HS-5 (cell line): ENCODE results near the gene ITGBL1.
"Not testable (repeated sequence)": the region's sequence is repeated elsewhere in the genome, so short reads cannot be mapped to it uniquely, and the experiment has no call there.

Experiments
- DNase-seq: peaks from one replicate; pipeline ENCODE4 v3.0.0-alpha.2; 2012; ENCODE audit warnings: low read depth

ITGBL1 gene

DNA sequence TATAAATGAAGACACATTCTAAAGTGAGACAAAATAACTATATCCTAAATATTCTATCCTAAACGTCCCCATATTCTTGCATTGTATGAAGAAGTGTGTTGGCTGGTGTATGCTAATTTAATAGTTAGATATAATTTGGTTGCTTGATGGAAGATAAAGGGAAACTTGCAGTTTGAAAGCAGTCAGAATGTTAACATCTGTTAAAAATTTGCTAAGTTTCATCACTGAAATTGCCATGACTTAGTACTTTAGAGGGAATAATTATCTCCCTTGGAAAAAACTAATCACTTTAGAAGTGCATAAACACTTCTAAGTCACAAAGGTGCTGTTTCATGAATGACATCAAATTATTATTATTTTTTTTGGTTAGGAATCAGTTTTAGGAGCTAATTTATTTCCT is 61.6 kb downstream of the ITGBL1 start:
- DNase-seq: no peak

DNA sequence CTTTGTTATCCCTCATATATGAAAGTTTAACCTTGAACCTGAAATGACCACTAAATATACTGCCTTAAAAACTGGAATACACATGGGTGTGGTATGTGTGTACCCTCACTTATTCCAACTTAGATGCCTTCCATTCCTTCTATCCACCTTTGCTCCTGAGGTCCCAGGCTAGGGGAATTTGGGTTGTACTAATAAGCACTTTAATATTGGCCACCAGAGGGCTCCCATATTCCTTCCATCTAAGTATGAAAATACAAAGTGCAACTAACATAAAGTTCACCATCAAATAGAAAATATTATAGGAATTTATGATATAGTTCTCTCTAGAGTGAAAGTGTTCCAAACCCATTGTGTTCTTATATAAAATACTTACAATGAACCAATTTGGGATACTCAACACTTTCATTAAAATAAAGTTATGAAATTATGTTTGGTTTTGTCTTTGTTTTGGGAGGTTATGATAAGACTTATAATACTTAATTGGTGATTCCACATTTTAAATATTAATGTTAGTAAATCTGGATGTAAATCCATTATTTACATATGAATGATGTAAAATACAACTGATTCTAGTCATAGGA is 62.3 kb downstream of the ITGBL1 start:
- DNase-seq: no peak

GRCh38 chr13:101515504-101515903 is 63.0 kb downstream of the ITGBL1 start:
- DNase-seq: no peak

GRCh38 chr13:101516262-101516661 is 63.8 kb downstream of the ITGBL1 start:
- DNase-seq: no peak

GRCh38 chr13:101520672-101521071 is 68.2 kb downstream of the ITGBL1 start:
- DNase-seq: no peak

GRCh38 chr13:101521371-101521770 is 68.9 kb downstream of the ITGBL1 start:
- no peak for DNase-seq

DNA sequence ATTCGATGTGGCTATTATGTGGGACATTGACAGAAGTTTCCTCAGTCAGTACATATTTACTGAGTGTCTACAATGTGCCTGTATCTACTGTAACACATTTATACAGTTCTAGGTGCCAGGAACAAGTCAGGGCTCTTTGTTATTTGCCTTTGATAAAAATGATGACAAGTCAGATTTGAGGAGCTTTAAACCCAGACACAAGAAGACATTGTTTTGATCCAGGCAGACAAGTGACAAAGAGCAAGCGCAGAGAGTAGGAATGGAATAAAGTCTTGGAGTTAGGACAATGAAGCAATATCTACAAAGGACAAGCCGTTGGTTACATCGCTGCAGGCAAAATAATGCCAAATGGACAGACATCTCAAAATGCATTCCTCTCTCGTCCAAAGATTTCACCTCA is 70.1 kb downstream of the ITGBL1 start:
- DNase-seq: no peak

GRCh38 chr13:101523154-101524131 is 71.0 kb downstream of the ITGBL1 start:
- no peak for DNase-seq

DNA sequence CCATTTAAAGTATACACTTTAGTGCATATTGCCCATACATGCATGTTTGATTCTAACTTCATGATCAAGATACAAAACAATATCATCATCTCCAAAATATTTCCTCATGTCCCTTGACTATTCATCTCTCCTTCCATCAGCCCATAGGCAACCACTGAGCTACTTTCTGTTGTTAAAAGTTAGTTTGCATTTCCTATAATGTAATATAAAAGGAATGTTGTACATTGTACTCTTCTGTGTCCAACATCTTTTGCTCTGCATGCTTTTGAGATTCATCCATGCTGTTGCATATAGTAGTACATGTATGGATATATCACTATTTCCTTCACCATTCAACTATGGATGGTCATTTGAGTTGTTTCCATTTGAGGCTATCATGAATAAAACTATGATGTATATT is 74.7 kb downstream of the ITGBL1 start:
- DNase-seq: no peak

- DNase-seq: no peak
These were observed 76.9 kb downstream of the ITGBL1 start for GRCh38 chr13:101529422-101529821.

- no peak for DNase-seq
These were observed 77.8 kb downstream of the ITGBL1 start for GRCh38 chr13:101530293-101530692.

- DNase-seq: no peak
These were observed 82.8 kb downstream of the ITGBL1 start for GRCh38 chr13:101535192-101535746.

DNA sequence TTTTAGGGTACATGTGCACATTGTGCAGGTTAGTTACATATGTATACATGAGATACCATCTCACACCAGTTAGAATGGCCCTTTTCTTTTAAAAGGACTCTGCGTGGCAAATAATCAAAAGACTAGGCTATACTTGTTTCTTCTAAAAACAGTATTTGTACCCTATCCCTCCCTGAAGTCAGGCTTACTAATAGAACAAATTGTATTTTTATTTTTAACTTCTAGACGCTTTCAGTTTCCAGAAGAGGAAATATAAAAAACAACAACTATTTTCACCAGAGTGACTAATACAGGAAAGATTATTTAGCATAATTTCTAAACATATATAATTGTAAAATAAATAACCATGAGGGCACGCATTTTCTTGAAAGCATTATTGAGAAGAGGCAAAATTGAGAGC is 83.6 kb downstream of the ITGBL1 start:
- no peak for DNase-seq

DNA sequence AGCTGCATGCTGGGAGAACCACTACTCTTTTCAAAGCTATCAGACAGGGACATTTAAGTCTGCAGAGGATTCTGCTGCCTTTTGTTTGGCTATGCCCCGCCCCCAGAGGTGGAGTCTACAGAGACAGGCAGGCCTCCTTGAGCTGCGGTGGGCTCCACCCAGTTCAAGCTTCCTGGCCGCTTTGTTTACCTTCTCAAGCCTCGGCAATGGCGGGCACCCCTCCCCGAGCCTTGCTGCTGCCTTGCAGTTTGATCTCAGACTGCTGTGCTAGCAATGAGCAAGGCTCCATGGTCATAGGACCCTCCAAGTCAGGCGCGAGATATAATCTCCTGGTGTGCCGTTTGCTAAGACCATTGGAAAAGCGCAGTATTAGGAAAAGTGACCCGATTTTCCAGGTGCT is 92.1 kb downstream of the ITGBL1 start:
- not testable (repeated sequence) for DNase-seq

GRCh38 chr13:101544979-101545378 is 92.5 kb downstream of the ITGBL1 start:
- no peak for DNase-seq

- no peak for DNase-seq
These were observed 93.0 kb downstream of the ITGBL1 start for GRCh38 chr13:101545521-101545920.

DNA sequence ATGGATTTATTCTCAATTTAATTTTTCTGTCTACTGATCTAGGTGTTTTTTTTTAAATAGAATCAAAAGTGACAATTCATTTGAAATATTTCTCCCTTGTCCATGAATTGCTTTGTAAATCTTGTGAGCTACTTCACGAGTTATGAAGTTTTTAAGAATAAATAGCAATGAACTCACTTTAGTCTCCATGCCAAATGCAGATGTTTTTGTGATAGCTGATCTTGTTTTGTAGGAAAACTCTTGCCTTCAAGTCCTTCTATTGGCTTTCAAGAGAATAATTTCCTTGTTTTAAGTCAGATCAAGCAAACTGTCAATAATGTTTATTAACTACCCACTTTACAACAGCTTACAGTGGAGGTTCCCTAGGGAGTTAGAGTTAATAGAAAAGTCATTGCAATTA is 99.8 kb downstream of the ITGBL1 start:
- no peak for DNase-seq

GRCh38 chr13:101552786-101553185 is 100.3 kb downstream of the ITGBL1 start:
- DNase-seq: no peak

- no peak for DNase-seq
These were observed 102.1 kb downstream of the ITGBL1 start for GRCh38 chr13:101554420-101555125.

GRCh38 chr13:101555610-101556009 is 103.1 kb downstream of the ITGBL1 start:
- DNase-seq: no peak

- no peak for DNase-seq
These were observed 104.2 kb downstream of the ITGBL1 start for GRCh38 chr13:101556676-101557123.

DNA sequence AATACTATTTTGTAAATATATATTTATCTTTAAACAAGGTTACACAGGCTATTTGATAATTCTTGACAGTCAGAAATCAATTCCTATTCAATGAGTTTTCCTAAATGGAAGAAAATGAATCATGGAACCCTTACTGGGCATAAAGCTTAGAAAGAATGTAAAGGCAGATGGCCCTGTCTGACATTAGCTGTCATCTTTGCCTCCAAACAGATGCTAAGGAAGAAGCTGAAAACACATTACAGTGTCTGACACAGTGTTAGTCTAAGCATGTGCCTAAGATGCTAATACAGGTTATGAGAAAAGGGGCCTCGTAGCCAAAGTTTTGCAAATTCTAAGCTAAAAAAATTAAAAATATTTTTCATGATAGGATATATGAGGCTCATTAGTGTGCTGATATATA is 112.8 kb downstream of the ITGBL1 start:
- DNase-seq: no peak
